Liver (tissue), 9 donors: Measurements from ENCODE around the gene SNAI3. TPM values are rescaled to one million over a fixed set of nuclear protein-coding genes. Genes with fewer than 3 reads are reported as not detected.

Experiments used
- DNase-seq: peaks from one replicate; pipeline ENCODE4 v3.0.0-alpha.2; 2017; ENCODE audit warnings: low spot score
- H3K27ac ChIP-seq, 2 donors: one replicate each; pipeline ENCODE4 v1.7.0; 2013; ENCODE audit warnings: inconsistent platforms in 2 of 2, low read length in 2 of 2, control low read depth in 1 of 2, low read depth in 1 of 2, mild to moderate bottlenecking in 1 of 2
- H3K27me3 ChIP-seq, 4 donors: one replicate each; pipeline versions ENCODE4 v1.6.1 to v1.7.0; 2013; ENCODE audit warnings: low read length in 3 of 4, inconsistent platforms in 1 of 4, mild to moderate bottlenecking in 1 of 4, moderate library complexity in 1 of 4; ENCODE audit not compliant: control insufficient read depth in 4 of 4, insufficient read depth in 4 of 4
- H3K36me3 ChIP-seq, 4 donors: one replicate each; pipeline versions ENCODE4 v1.6.1 to v1.7.0; 2013; ENCODE audit warnings: low read length in 3 of 4, mild to moderate bottlenecking in 3 of 4, low read depth in 1 of 4, moderate library complexity in 1 of 4; ENCODE audit not compliant: control insufficient read depth in 4 of 4, insufficient read depth in 3 of 4
- H3K4me1 ChIP-seq, 4 donors: one replicate each; pipeline versions ENCODE4 v1.6.1 to v1.7.0; 2013; ENCODE audit warnings: low read length in 3 of 4, mild to moderate bottlenecking in 3 of 4, moderate library complexity in 1 of 4; ENCODE audit not compliant: control insufficient read depth in 4 of 4, insufficient read depth in 4 of 4
- H3K4me3 ChIP-seq, 3 donors: one replicate each; pipeline versions ENCODE4 v1.6.1 to v1.7.0; 2013; ENCODE audit warnings: low read length in 3 of 3, control low read depth in 1 of 3, low read depth in 1 of 3, mild to moderate bottlenecking in 1 of 3
- H3K9ac ChIP-seq, 2 donors: one replicate each; pipeline ENCODE4 v1.7.0; 2013; ENCODE audit warnings: low read length in 2 of 2, mild to moderate bottlenecking in 2 of 2, moderate library complexity in 2 of 2, control low read depth in 1 of 2, low read depth in 1 of 2
- H3K9me3 ChIP-seq, 4 donors: one replicate each; pipeline versions ENCODE4 v1.6.1 to v1.7.0; 2013; ENCODE audit warnings: low read length in 3 of 4; ENCODE audit not compliant: control insufficient read depth in 4 of 4
- GABPA ChIP-seq, 2 donors: IDR thresholded peaks in 1 of 2; conservative IDR thresholded peaks in 1 of 2; 2 replicates each; pipeline ENCODE4 v1.6.1; 2016; ENCODE audit warnings: antibody characterized with exemption in 2 of 2, mild to moderate bottlenecking in 1 of 2, moderate library complexity in 1 of 2
- HNF4A ChIP-seq, 2 donors: conservative IDR thresholded peaks; 2 replicates each; pipeline ENCODE4 v1.6.1; 2016; ENCODE audit warnings: antibody characterized with exemption in 2 of 2, mild to moderate bottlenecking in 2 of 2
- HNF4G ChIP-seq: IDR thresholded peaks from 2 replicates; pipeline ENCODE4 v1.6.1; 2016; ENCODE audit warnings: antibody characterized with exemption
- NR2F2 ChIP-seq: IDR thresholded peaks from 2 replicates; pipeline ENCODE4 v1.6.1; 2016; ENCODE audit warnings: antibody characterized with exemption
- RAD21 ChIP-seq, 2 donors: IDR thresholded peaks; 2 replicates each; pipeline ENCODE4 v1.6.1; 2016; ENCODE audit warnings: antibody characterized with exemption in 2 of 2, mild to moderate bottlenecking in 2 of 2
- RXRA ChIP-seq, 2 donors: IDR thresholded peaks; 2 replicates each; pipeline ENCODE4 v1.6.1; 2017 to 2018; ENCODE audit warnings: antibody characterized with exemption in 2 of 2, mild to moderate bottlenecking in 1 of 2
- SP1 ChIP-seq: IDR thresholded peaks from 2 replicates; pipeline ENCODE4 v1.6.1; 2018; ENCODE audit warnings: antibody characterized with exemption, mild to moderate bottlenecking
- TAF1 ChIP-seq: conservative IDR thresholded peaks from 2 replicates; pipeline ENCODE4 v1.6.1; 2016; ENCODE audit warnings: antibody characterized with exemption, mild to moderate bottlenecking
- YY1 ChIP-seq: IDR thresholded peaks from 2 replicates; pipeline ENCODE4 v1.6.1; 2016; ENCODE audit warnings: antibody characterized with exemption, mild to moderate bottlenecking
- WGBS: extraction: QIAGEN DNeasy Blood & Tissue Kit; methylation state at CpG from one replicate; pipeline ENCODE4 v1.1.7; 2013; 5-methylcytosine and 5-hydroxymethylcytosine counted together
- polyA plus RNA-seq, 2 donors: library from polyadenylated mRNA; stranded (reverse) in 1 of 2; unstranded in 1 of 2; fragments of 200-250 nt in 1 of 2; fragments of >200 nt in 1 of 2; fragmentation: Nextera tagmentation in 1 of 2; extraction: Ambion mirVana in 1 of 2; gene quantifications; one replicate each; pipeline versions ENCODE4 v1.2.1 to v1.2.3, GENCODE V29; 2013 to 2015
- total RNA-seq, 2 donors: library from RNA; depleted of rRNA; stranded (reverse); fragments of >200 nt; gene quantifications; one replicate each; pipeline ENCODE4 v1.2.3, GENCODE V29; 2014
- TF ChIP-seq, protein P1 (sequence below): IDR thresholded peaks from 2 replicates; pipeline ENCODE4 v1.6.1; 2016; ENCODE audit warnings: antibody characterized with exemption
- TF ChIP-seq, protein P2 (sequence below): IDR thresholded peaks from 2 replicates; pipeline ENCODE4 v1.6.1; 2016; ENCODE audit warnings: antibody characterized with exemption, mild to moderate bottlenecking
- TF ChIP-seq, protein P3 (sequence below): IDR thresholded peaks from 2 replicates; pipeline ENCODE4 v1.6.1; 2016; ENCODE audit warnings: antibody characterized with exemption
- TF ChIP-seq, protein P4 (sequence below): fragments of 150-350 bp; IDR thresholded peaks from 2 replicates; pipeline ENCODE4 v1.5.1; 2017; ENCODE audit warnings: improper control_type of control experiment, low read depth, low read length; ENCODE audit not compliant: missing input control
- TF ChIP-seq, protein P5 (sequence below): IDR thresholded peaks from 2 replicates; pipeline ENCODE4 v1.6.1; 2016; ENCODE audit warnings: antibody characterized with exemption
- donor health status: healthy.
- donor health status: healthy.
- donor health status: healthy.
- donor health status: healthy.
- donor health status: healthy.

SNAI3 gene
- total and polyA plus RNA-seq, 4 donors = 0.05 to 0.48 (median 0.20) TPM

DNA sequence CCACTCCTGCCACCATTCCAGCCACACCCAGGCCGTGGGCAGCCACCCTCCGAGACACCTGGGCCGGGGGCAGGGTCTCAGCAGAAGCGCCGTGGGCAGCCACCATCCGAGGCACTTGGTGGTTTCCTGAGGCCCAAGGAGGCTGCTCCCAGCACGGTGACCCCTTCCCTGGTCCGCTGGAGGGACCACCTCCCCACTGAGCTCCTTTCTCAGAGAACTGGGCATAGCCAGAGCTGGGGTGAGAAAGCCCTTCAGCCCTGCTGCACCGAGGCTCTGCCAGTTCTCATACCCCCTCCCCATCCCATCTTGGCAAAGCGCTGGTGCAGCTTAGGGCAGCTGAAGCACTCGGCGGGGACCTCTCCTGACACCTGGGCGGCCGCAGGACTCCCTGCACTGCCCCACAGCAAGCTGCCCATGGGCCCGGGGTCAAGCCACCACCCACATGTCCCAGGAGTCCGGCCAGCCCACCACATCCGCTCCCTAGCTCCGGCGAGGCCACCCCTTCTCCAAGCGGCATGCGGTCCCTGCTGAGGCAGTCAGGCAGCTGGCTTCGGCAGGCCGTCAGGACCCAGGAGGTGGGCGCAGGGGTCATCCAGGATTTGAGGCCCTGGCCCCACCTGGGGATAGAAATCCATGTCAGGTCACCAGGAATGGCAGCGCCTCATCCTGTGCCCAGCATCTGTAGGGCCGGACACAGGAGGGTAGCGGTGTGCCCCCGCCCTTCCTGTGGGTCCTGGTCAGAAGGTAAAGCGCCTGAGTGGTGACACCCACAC lies 34.1 kb downstream of the SNAI3 start:
- no peak overlapping the region for H3K9ac ChIP-seq
- TF ChIP-seq RXRA (IDR thresholded peaks at IDR 0.05) (no peak), HNF4A (conservative IDR thresholded peaks at IDR 0.05) (no peak), YY1 (no peak), TAF1 (no peak), SP1 (no peak), RAD21 (IDR thresholded peaks at IDR 0.05) (no peak), HNF4G (no peak), GABPA (IDR thresholded peaks at IDR 0.05 in 1 of 2, conservative IDR thresholded peaks at IDR 0.05 in 1 of 2) (no peak), NR2F2 (no peak)
- TF ChIP-seq, protein P1, sequence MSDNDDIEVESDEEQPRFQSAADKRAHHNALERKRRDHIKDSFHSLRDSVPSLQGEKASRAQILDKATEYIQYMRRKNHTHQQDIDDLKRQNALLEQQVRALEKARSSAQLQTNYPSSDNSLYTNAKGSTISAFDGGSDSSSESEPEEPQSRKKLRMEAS = no peak
- TF ChIP-seq, protein P2, sequence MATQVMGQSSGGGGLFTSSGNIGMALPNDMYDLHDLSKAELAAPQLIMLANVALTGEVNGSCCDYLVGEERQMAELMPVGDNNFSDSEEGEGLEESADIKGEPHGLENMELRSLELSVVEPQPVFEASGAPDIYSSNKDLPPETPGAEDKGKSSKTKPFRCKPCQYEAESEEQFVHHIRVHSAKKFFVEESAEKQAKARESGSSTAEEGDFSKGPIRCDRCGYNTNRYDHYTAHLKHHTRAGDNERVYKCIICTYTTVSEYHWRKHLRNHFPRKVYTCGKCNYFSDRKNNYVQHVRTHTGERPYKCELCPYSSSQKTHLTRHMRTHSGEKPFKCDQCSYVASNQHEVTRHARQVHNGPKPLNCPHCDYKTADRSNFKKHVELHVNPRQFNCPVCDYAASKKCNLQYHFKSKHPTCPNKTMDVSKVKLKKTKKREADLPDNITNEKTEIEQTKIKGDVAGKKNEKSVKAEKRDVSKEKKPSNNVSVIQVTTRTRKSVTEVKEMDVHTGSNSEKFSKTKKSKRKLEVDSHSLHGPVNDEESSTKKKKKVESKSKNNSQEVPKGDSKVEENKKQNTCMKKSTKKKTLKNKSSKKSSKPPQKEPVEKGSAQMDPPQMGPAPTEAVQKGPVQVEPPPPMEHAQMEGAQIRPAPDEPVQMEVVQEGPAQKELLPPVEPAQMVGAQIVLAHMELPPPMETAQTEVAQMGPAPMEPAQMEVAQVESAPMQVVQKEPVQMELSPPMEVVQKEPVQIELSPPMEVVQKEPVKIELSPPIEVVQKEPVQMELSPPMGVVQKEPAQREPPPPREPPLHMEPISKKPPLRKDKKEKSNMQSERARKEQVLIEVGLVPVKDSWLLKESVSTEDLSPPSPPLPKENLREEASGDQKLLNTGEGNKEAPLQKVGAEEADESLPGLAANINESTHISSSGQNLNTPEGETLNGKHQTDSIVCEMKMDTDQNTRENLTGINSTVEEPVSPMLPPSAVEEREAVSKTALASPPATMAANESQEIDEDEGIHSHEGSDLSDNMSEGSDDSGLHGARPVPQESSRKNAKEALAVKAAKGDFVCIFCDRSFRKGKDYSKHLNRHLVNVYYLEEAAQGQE = no peak
- TF ChIP-seq, protein P3, sequence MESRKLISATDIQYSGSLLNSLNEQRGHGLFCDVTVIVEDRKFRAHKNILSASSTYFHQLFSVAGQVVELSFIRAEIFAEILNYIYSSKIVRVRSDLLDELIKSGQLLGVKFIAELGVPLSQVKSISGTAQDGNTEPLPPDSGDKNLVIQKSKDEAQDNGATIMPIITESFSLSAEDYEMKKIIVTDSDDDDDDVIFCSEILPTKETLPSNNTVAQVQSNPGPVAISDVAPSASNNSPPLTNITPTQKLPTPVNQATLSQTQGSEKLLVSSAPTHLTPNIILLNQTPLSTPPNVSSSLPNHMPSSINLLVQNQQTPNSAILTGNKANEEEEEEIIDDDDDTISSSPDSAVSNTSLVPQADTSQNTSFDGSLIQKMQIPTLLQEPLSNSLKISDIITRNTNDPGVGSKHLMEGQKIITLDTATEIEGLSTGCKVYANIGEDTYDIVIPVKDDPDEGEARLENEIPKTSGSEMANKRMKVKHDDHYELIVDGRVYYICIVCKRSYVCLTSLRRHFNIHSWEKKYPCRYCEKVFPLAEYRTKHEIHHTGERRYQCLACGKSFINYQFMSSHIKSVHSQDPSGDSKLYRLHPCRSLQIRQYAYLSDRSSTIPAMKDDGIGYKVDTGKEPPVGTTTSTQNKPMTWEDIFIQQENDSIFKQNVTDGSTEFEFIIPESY = no peak
- TF ChIP-seq, protein P4, sequence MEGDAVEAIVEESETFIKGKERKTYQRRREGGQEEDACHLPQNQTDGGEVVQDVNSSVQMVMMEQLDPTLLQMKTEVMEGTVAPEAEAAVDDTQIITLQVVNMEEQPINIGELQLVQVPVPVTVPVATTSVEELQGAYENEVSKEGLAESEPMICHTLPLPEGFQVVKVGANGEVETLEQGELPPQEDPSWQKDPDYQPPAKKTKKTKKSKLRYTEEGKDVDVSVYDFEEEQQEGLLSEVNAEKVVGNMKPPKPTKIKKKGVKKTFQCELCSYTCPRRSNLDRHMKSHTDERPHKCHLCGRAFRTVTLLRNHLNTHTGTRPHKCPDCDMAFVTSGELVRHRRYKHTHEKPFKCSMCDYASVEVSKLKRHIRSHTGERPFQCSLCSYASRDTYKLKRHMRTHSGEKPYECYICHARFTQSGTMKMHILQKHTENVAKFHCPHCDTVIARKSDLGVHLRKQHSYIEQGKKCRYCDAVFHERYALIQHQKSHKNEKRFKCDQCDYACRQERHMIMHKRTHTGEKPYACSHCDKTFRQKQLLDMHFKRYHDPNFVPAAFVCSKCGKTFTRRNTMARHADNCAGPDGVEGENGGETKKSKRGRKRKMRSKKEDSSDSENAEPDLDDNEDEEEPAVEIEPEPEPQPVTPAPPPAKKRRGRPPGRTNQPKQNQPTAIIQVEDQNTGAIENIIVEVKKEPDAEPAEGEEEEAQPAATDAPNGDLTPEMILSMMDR = no peak
- TF ChIP-seq, protein P5, sequence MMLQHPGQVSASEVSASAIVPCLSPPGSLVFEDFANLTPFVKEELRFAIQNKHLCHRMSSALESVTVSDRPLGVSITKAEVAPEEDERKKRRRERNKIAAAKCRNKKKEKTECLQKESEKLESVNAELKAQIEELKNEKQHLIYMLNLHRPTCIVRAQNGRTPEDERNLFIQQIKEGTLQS = no peak
- DNase-seq = no peak
- H3K36me3 ChIP-seq = peaks cover 9 to 35% (median 19%) of the 10 kb centered on the region in 4 donors
- no peaks in the 10 kb centered on the region for H3K9me3 ChIP-seq
- H3K27ac ChIP-seq = peak overlapping the region; percentile 53 to 82
- peaks cover 0 to 11% (median 3%) of the 10 kb centered on the region in 4 donors for H3K4me1 ChIP-seq
- no peak overlapping the region for H3K4me3 ChIP-seq
- WGBS = 89% methylated on average over 29 of the region's 29 CpGs
- H3K27me3 ChIP-seq = no peaks in the 10 kb centered on the region
